Stimulated activated CD8-positive, alpha-beta memory T cell treated with anti-CD3 and anti-CD28 coated beads, Interleukin-15, amount 100 ng/mL, for 24 hours (primary cell): ENCODE results near the gene TMEM139.
"Not testable (repeated sequence)": the region's sequence is repeated elsewhere in the genome, so short reads cannot be mapped to it uniquely, and the experiment has no call there.

Source experiments
- DNase-seq: peaks from one replicate; pipeline ENCODE4 v3.0.0-alpha.2; 2020; ENCODE audit warnings: low read depth

TMEM139 gene

DNA sequence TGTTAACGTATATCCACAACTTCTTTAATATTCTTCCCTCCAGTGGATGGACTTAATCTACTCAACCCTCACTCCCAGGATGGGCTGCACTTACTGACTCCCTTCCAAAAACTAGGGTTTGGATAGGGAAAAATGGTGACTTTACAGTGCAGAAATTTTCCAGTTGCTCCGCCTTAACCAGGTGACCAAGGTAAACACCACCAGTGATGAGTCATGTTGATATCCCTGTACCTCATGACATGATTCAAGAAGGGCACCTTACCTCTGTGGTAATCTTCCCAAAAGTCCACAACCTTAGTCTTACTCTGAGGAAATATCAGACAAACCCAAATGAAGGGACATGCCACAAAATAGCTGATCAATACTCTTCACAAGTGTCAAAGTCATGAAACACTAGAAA, 25.0 kb upstream of the TMEM139 start:
- no peak for DNase-seq

DNA sequence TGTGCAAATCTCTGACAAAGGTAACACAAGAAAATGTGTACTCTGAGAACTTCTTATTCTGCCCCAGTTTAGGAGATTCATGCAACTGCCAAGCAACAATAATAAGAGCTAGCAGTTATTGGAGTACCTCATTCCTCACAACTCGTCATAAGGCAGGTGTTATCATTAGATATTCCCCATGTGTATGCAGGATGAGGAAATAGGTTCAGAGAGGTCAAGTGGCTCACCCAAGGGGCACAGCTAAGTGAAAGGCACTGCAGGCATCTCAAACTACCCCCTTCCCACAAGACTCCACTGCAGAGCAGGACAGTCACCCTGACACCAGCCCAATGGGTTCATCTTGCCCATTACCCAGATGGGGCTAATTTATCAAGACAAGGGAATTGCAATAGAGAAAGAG, 22.9 kb upstream of the TMEM139 start:
- DNase-seq = no peak

DNA sequence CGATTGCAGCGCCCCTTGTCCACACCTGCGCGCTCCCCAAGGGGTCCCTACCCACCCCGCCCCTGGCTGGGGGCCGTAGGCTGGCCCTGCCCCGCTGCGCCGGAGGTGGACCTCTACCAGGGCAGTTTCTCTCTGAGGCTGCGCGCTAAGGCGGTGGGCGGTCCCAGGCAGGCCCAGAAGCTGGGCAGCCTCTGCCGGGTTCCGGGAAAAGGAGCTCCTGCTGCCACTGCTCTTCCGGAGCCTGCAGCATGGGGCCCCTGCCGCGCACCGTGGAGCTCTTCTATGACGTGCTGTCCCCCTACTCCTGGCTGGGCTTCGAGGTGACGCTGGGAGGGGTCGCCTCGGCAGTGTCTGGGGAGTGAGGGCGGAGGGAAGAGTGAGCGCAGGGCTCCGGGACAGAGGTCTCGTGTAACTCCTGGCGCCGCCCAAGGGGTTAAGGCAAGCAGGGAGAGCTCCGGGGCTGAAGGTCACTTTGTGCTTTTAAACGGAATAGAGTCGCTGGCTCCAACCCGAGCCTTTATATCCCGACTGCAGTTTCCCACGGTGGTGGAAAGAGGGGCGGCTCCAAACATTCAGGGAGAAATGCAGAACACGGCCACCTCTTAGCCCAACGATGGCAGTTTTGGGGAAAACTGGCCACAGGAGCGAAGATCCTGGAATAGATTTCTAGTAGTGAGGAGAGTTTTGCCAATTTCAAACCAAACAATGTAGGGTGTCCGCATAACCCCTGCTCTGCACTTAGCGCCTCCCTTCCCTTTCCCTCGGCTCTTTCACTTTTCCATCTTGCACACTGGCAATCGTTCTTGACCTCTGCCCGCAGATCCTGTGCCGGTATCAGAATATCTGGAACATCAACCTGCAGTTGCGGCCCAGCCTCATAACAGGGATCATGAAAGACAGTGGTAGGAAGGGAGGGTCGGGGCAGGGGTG, 21.2 kb upstream of the TMEM139 start, which contains the start of gene GSTK1:
TSS of gene GSTK1 (plus strand) at position 176 of the 930 bp plus-strand sequence. CDS start at position 249, 73 bp downstream.
- DNase-seq = peak; percentile 49

DNA sequence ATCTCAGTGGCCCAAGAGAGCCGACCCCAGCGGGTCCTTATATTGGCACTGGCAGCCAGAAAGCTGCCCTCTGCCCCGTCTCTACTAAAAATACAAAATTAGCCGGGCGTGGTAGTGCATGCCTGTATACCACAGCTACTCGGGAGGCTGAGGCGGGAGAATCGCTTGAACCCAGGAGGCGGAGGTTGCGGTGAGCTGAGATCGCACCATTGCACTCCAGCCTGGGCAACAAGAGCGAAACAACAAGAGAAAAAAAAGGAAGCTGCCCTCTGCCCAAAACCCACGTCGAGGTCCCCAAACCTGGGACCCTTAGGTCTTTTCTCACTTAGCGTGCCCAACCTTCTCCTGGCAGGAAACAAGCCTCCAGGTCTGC, 20.6 kb upstream of the TMEM139 start:
- not testable (repeated sequence) for DNase-seq

DNA sequence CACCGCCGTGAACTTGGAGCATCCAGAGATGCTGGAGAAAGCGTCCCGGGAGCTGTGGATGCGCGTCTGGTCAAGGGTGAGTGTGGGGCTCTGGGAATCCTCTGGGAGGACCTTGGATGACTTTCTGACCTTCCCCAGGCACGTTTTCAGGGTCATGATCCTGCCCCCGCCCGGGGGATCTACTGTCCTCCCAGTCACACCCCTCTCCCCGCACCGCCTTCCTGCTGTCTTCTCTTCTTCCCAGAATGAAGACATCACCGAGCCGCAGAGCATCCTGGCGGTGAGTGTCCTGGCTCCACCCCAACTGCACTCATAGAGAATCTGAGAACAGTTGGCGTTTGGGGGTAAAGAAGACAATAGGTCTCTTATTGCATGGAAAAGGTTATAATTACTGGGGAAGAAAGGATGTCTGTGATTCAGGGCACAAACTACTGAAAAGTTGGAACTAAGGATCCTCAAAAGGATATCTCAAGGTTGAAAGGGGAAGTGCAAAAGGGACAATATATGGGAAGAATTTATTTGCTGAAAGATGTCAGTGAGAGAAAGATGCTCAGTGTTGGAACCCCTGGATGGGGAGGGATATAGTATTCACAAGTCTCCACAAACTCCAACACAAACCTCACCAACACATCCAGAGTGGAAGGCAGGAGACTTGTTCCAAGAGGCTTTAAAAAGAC, 19.6 kb upstream of the TMEM139 start:
- no peak for DNase-seq

DNA sequence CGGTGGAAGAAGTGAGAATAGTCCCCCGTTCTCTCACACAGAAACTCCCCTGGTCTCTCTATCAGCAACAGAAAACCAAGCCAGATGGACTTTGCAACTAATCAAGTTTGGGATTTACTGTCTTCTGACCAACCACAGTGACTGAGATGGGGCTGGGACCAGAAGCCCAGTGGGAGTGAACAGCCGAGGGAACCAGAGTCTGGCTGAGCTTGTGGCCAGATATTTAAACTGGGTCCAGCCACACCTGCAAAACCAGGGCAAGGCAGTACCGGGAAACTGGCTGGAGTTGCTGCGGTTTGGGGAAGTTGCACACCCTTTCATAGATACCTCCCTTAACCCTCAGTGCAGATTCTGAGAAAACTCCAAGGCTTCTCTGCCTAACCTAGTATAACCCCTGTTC, 15.5 kb upstream of the TMEM139 start:
- DNase-seq = no peak

DNA sequence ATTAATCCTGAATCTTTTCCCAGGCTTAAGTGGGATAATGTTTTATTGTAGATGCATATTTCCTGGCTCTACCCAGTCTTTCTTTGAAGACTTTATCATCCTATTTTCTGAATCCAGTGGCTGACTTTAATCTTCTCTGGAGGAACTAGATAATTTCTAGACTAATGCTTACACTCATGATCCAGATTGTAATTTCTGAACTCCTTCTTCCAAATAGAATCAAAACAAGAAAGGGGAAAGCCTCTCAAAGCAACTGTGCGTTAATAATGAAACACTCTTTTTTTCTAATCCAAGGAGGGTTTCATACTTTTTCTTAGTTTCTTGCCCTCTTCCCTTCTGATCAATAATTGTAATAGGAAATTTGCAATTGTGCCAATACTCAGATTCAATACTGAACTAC, 13.5 kb upstream of the TMEM139 start:
- DNase-seq = no peak

DNA sequence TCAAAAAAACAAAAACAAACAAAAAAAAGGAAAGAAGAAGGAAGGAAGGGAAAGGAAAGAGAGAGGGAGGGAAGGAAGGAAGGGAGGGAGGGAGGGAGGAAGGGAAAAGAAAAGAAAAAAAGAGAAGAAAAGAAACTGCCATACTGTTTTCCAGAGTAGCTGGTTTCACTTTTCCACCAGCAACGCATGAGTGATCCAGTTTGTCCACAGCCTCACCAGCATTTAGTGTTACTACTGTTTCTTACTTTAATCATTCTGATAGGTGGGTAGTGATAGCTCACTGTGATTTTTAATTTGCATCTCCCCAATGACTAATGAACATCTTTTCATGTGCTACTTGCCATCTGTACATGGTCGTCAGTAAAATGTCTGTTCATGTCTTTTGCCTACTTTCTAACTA, 11.9 kb upstream of the TMEM139 start:
- DNase-seq = no peak

DNA sequence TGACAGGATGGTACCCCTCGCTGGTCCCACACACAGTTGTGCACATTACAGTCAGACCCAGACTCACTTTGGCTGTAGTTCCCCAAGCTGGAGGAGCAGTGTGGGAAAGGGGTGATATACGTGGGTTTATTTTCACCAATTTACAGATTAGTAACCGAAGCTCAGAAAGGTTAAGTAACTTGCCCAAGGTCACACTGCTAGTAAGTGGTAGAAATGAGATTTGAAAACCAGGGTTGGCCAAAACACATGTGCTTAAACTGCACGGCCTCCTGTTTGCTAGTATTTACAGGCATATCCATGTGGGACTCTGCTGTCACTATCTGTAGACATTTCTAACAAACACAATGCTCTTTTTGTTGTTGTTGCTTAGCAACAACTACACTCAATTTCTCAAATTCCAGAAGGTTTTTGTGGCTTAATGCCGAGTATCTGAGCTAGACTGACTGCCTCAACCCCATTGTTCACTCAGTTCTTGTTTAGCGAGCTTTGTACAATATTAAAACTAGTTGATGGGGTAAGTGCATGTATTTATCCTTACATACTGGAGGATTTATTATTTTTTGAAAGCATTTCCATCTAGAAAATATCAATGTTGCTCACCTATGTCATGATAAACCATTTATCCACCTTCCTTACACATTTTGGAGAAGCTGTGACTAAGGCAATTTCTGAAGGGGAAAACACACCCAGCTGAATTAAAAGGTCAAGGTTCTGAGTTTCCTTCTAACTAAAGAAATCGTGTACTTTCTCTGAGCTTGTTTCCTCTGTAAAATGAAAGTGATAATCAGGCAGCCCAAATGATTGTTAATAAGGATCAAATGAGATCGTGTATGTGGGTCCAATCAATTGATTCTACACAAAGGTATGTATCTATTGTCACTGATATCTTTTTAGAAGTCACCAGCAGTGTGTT, 5.3 kb upstream of the TMEM139 start:
- DNase-seq = no peak

DNA sequence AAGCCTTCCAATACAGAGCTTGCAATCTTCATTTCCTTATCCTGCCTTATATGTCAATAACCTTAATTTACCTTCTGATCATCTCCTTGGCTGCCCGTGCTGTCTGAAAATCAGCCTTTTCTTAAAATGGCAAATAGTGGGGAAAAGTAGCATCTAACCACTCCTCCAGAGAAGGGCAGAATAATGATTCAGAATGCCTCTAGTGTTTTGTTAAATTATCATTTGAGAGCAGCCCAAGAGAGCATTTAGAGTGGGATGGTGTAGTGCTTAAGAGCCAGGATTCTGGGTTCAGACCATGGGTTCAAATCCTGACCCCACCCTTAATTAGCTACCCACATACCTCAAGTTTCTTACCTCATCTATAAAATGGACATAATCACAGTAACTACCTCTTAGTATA, 4.6 kb upstream of the TMEM139 start:
- DNase-seq = no peak

DNA sequence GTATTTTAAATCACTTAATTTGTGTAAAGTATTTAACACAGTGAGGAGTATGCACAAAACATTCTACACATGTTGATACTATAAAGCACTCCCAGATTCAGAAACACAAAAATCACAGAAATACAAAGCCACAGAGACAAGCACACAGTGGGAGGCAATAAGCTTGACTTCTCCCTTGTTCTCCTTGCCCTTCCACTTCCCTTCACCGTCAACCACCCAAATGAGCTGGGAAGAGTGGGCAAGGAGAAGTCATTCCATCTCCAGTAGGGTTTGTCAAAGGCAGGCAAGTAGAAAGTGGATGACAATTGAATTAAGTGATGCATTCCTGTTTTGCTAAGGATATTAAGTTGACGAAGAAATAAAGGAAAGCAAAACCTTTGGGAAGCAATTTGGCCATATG, 4.2 kb upstream of the TMEM139 start:
- no peak for DNase-seq

DNA sequence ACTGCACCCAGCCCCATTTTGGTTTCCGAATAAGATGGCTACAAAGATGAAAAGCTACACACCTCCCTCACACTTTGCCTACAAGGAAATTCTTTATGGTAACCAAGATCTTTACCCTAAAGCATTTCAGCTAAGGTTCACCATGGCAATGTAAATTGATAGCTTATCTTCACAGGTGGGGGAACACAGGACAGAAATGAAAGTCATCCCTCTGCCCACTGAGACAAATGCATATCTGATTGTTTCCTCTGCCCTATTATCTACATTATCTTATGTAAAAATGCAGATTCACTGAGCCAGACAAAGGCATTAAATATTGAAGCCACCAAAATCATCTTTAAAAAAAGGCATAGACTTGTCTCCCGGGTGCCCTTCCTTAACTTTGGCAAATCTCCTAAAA, 3.2 kb upstream of the TMEM139 start:
- DNase-seq = no peak

DNA sequence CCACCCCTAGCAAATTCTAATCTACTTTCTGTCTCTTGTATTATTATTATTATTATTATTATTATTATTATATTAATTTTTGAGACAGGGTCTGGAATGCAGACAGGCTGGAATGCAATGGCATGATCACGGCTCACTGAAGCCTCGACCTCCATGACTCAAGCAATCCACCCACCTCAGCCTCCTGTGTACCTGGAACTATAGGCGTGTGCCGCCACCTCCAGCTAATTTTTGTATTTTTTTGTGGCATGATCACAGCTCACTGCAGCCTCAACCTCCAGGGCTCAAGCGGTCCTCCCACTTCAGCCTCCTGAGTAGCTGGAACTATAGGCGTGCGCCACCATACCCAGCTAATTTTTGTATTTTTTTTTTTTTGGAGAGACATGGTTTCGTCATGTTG, 2.6 kb upstream of the TMEM139 start:
- no peak for DNase-seq

DNA sequence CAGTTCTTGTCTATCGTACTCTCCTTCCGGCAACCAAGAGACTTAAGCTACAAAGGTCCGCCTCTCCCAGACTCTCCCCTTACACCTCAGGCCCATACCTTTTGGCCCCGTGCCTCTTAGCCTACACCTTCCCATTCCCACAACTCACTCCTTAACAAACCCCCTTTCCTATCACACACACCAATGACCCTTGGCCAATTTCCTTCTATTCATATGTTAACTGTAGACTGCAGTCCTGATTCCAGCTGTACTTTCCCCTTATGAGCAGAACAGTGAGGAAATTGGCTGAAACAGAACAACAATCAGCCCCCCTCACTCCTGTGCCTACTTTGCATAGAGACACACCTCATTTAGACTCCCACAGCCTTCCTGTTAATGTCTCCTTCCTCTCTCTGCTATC, 1.4 kb upstream of the TMEM139 start:
- DNase-seq = no peak

DNA sequence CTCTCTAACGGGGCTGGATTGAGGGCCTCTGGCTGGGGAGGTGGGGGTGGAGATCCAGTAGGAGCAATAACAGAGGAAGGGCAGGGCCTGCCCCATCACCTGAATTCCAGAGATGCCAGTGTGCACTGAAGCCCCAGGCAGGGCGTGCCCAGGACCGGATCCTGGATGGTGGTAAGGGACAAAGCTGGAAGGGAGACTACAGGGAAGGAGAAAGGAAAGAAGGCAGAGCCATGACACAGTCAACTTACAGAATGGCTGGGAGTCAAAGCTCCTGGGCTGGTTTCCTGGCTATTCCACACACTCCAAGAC, 666 bp downstream of the TMEM139 start:
- no peak for DNase-seq

DNA sequence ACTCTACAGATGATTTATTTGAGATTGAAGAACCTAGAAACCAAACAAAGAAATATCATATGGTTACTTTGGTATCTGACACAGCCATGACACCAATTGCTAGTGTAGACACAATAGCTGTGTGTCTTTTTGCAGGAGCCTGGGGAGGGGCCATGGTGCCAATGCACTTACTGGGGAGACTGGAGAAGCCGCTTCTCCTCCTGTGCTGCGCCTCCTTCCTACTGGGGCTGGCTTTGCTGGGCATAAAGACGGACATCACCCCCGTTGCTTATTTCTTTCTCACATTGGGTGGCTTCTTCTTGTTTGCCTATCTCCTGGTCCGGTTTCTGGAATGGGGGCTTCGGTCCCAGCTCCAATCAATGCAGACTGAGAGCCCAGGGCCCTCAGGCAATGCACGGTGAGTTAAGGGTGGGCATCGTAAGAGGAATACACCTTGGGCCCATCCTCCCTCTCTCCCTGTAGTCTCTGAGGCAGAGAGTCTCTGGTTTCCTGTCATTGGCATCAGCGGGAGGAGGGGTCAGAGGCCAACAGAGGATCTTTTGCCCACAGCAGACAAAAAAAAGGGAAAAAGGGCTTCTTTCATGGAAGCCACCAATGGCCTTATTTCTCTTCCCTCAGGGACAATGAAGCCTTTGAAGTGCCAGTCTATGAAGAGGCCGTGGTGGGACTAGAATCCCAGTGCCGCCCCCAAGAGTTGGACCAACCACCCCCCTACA, 1.2 kb downstream of the TMEM139 start:
- DNase-seq = no peak

DNA sequence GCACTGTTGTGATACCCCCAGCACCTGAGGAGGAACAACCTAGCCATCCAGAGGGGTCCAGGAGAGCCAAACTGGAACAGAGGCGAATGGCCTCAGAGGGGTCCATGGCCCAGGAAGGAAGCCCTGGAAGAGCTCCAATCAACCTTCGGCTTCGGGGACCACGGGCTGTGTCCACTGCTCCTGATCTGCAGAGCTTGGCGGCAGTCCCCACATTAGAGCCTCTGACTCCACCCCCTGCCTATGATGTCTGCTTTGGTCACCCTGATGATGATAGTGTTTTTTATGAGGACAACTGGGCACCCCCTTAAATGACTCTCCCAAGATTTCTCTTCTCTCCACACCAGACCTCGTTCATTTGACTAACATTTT, 1.7 kb downstream of the TMEM139 start:
- no peak for DNase-seq

DNA sequence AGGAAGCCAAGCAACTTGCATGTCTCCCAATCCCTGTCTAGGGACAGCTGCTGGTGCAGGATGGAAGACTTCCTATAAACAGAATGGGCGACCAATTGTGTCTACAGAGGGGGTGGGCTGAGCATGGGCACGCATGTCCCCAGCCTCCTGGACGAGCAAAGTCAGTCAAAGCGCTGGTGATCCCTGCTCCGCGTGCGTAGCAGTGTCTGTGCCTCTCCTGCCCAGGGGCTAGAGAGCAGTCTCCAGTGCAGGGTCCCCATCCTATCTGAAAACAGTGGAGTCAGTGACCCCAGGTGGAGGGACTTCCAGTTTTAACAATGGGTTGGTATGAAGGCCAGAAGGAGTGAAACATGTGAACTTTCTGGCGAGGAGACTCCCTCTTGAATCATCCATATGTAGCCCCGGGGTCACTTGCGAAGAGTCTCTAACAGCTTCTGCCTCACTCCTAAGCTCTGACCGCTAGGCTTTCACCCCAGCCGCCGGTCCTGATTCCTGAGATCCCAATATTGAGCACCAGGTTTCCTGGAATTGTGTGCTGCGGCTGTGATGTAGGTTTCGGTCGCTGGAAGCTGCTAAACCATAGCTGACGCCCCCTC, 2.7 kb downstream of the TMEM139 start:
- no peak for DNase-seq

DNA sequence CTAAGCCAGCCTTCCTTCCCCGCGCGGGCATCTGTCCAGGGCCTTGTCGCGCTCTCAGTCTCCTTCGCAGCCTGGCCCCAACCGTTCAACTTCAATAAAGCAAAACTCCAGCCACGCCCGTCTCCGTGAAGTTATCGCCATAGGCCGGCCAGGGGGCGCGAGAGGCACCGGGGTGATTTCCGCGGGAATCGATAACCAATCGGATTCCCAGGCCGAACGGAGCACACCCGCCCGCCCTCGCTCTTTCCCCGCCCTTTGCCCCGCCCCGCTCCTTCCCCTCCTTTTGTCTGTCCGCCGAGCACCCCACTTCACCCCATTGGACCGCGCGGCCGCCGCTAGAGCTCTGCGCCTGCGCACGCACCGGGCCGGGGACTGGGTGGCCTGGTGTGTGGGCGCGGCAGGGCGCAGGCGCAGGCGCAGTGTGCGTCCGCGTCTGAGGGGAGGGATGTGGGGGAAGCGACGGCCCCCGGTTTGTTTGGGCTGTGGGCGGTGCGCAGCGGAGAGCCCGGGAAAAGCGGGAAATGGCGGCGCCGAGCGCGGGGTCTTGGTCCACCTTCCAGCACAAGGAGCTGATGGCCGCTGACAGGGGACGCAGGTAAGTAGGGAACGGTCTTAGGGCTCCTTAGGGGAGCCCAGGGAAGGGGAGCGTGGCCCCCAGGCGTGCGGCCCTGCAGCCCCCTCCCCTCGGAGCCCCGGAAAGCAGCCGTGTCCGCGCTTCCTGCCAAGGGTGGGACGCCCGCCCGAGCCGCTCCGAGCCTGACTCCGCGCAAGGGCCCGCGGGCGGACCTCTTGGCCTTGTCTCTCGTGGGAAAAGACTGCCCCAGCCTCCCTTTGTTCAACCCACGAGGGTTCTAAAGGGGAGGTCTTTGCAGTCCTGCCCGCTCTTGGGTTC, 3.4 kb downstream of the TMEM139 start, which contains the start of gene CASP2:
TSS of gene CASP2 (plus strand) at position 417 of the 892 bp plus-strand sequence. CDS start at position 522, 105 bp downstream.
- peak; percentile 98 for DNase-seq

DNA sequence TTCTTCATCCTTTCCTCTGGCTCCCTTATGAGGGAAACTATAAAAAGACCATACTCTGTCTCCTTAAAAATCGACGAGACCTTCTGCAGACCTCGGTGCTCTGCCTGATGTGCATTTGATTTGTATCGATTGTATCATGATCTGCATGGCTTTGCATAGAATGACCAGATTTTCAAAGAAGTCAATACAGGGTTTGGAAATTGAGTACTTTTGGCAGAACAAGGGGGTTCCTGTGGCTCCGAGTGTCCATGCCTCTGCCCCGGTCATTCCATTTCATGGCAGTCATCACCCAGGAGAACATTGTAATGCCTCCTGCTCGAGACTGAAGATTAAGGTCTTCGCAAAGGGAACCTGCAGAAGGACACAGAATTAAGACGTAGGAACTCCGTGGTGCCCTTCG, 4.1 kb downstream of the TMEM139 start:
- DNase-seq = no peak
